Panc1 (cell line): ENCODE measurements around the gene MINAR1. TPM values are rescaled to one million over a fixed set of nuclear protein-coding genes. Genes with fewer than 3 reads are reported as not detected.

Experiments
- ATAC-seq: fragments of 200-7000 bp; cut with Tn5 transposase; 2 replicates; pipeline ENCODE4 v1.9.1; 2020; ENCODE audit warnings: mild to moderate bottlenecking, moderate library complexity
- BruUV-seq: library from RNA; stranded (reverse); fragments of 400-500 nt; replicated peaks from 2 replicates; lab custom pipeline; 2021; lab: Mats Ljungman, UMichigan
- CTCF ChIA-PET: fragments of 300-600 bp; sonication (Branson Sonifier 250); formaldehyde crosslinking; loops from one replicate; lab custom pipeline; 2022; ENCODE audit warnings: antibody characterized with exemption; lab: Charles Lee
- POLR2A ChIA-PET: fragments of 300-600 bp; sonication (Branson Sonifier 250); formaldehyde crosslinking; loops from one replicate; lab custom pipeline; 2022; ENCODE audit warnings: antibody characterized with exemption; lab: Charles Lee
- DNase-seq: peaks from one replicate; pipeline ENCODE4 v3.0.0-alpha.2; 2010; ENCODE audit warnings: low read depth, low spot score
- H3K27ac ChIP-seq: 2 replicates; pipeline ENCODE4 v1.5.1; 2011; ENCODE audit warnings: mild to moderate bottlenecking, low read length, inconsistent platforms
- H3K27me3 ChIP-seq: fragments of 200-500 bp; sonication (Bioruptor generic); 2 replicates; pipeline ENCODE4 v1.6.0; 2014; ENCODE audit warnings: low read length, inconsistent platforms; ENCODE audit not compliant: control insufficient read depth, insufficient read depth
- H3K36me3 ChIP-seq: fragments of 200-500 bp; sonication (Bioruptor generic); 2 replicates; pipeline ENCODE4 v1.5.1; 2014; ENCODE audit warnings: inconsistent platforms, mild to moderate bottlenecking, low read length, moderate library complexity; ENCODE audit not compliant: control insufficient read depth, insufficient read depth
- H3K4me1 ChIP-seq: 2 replicates; pipeline ENCODE4 v1.5.1; 2011; ENCODE audit warnings: inconsistent platforms, mild to moderate bottlenecking, low read length, moderate library complexity; ENCODE audit not compliant: control insufficient read depth, insufficient read depth
- H3K4me3 ChIP-seq, 2 experiments: 2 replicates each; pipeline ENCODE4 v1.5.1; 2011 to 2012; ENCODE audit warnings: low read depth in 2 of 2, low read length in 2 of 2, mild to moderate bottlenecking in 2 of 2, inconsistent platforms in 1 of 2, moderate library complexity in 1 of 2
- H3K9me3 ChIP-seq: fragments of 200-500 bp; sonication (Bioruptor generic); 2 replicates; pipeline ENCODE4 v1.5.1; 2014; ENCODE audit warnings: low read depth, mild to moderate bottlenecking, inconsistent platforms, low read length, moderate library complexity; ENCODE audit not compliant: control insufficient read depth, insufficient read depth
- POLR2AphosphoS5 ChIP-seq: IDR thresholded peaks from 2 replicates; pipeline ENCODE4 v1.6.1; 2012; ENCODE audit warnings: mild to moderate bottlenecking, low read depth, low read length, moderate library complexity
- SIN3A ChIP-seq: IDR thresholded peaks from 2 replicates; pipeline ENCODE4 v1.6.1; 2012; ENCODE audit warnings: low read depth, mild to moderate bottlenecking, low read length, moderate library complexity, borderline replicate concordance; ENCODE audit not compliant: insufficient read depth
- TCF7L2 ChIP-seq: IDR thresholded peaks from 2 replicates; pipeline ENCODE4 v1.6.1; 2011; ENCODE audit warnings: mild to moderate bottlenecking, low read depth, low read length, inconsistent platforms
- in situ Hi-C: cut with HindIII; loops from 2 replicates; pipeline ENCODE4 v1.10.0; 2016; ENCODE audit warnings: low sequenced_read_pairs, low pct_unique_long_range_greater_than_20kb
- intact Hi-C: fragments of 100-400 bp; cut with micrococcal nuclease; formaldehyde crosslinking; loops from one replicate; pipeline ENCODE4 v1.10.0; 2022; ENCODE audit not compliant: unreplicated experiment
- total RNA-seq: library from RNA; stranded (reverse); gene quantifications from one replicate; pipeline ENCODE4 v1.2.1, GENCODE V29; 2021; ENCODE audit not compliant: unreplicated experiment
- TF ChIP-seq, protein P1 (sequence below), 2 experiments: IDR thresholded peaks; 2 replicates each; pipeline ENCODE4 v1.6.1; 2011 to 2012; ENCODE audit warnings: low read depth in 2 of 2, control low read depth in 1 of 2, low read length in 1 of 2, mild to moderate bottlenecking in 1 of 2, moderate library complexity in 1 of 2; ENCODE audit not compliant: insufficient read depth in 1 of 2
- TF ChIP-seq, protein P2 (sequence below): fragments of 450-650 bp; IDR thresholded peaks from 2 replicates; pipeline ENCODE4 v1.5.1; 2017; ENCODE audit warnings: mild to moderate bottlenecking

The MINAR1 gene
- total RNA-seq, 1 experiment from 2014 or later = 0.62 TPM

DNA sequence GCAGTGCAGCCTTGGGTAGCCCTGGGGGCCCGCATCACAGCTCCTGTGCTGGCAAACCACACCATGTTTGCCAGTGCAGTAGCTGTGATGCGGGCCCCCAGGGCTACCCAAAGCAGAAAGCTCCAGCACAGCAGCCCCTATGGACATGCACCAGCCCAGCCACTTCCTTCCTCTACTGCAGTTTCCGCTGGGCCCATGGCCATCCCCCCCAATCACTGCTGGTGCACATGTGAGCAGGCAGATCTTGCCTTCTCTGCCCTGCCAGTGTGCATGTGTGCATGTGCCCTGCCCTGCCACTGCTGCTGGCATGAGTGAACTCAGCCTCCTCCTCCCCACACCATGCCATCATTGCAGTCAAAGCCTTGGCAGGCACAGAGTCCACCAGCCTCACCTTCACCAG lies 20.1 kb upstream of the MINAR1 start:
- ATAC-seq (no peak), DNase-seq (no peak)
- intact Hi-C loops = no loop called here
- POLR2A ChIA-PET = no interaction called here
- no peak overlapping the region for H3K4me3 ChIP-seq
- TF ChIP-seq, protein P1, sequence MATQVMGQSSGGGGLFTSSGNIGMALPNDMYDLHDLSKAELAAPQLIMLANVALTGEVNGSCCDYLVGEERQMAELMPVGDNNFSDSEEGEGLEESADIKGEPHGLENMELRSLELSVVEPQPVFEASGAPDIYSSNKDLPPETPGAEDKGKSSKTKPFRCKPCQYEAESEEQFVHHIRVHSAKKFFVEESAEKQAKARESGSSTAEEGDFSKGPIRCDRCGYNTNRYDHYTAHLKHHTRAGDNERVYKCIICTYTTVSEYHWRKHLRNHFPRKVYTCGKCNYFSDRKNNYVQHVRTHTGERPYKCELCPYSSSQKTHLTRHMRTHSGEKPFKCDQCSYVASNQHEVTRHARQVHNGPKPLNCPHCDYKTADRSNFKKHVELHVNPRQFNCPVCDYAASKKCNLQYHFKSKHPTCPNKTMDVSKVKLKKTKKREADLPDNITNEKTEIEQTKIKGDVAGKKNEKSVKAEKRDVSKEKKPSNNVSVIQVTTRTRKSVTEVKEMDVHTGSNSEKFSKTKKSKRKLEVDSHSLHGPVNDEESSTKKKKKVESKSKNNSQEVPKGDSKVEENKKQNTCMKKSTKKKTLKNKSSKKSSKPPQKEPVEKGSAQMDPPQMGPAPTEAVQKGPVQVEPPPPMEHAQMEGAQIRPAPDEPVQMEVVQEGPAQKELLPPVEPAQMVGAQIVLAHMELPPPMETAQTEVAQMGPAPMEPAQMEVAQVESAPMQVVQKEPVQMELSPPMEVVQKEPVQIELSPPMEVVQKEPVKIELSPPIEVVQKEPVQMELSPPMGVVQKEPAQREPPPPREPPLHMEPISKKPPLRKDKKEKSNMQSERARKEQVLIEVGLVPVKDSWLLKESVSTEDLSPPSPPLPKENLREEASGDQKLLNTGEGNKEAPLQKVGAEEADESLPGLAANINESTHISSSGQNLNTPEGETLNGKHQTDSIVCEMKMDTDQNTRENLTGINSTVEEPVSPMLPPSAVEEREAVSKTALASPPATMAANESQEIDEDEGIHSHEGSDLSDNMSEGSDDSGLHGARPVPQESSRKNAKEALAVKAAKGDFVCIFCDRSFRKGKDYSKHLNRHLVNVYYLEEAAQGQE (IDR thresholded peaks at IDR 0.05; ENCODE audit: insufficient read depth in 1 of 2, low read depth in 2 of 2, low read length in 1 of 2) = no peak
- no peak for TF ChIP-seq SIN3A
- TF ChIP-seq, protein P2, sequence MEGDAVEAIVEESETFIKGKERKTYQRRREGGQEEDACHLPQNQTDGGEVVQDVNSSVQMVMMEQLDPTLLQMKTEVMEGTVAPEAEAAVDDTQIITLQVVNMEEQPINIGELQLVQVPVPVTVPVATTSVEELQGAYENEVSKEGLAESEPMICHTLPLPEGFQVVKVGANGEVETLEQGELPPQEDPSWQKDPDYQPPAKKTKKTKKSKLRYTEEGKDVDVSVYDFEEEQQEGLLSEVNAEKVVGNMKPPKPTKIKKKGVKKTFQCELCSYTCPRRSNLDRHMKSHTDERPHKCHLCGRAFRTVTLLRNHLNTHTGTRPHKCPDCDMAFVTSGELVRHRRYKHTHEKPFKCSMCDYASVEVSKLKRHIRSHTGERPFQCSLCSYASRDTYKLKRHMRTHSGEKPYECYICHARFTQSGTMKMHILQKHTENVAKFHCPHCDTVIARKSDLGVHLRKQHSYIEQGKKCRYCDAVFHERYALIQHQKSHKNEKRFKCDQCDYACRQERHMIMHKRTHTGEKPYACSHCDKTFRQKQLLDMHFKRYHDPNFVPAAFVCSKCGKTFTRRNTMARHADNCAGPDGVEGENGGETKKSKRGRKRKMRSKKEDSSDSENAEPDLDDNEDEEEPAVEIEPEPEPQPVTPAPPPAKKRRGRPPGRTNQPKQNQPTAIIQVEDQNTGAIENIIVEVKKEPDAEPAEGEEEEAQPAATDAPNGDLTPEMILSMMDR = no peak
- no peak for TF ChIP-seq TCF7L2
- no peak for TF ChIP-seq POLR2AphosphoS5
- in situ Hi-C loops = no loop called here
- no peaks in the 10 kb centered on the region for H3K9me3 ChIP-seq
- H3K4me1 ChIP-seq = no peaks in the 10 kb centered on the region
- no peak overlapping the region for H3K27ac ChIP-seq
- no TSS peak for BruUV-seq
- H3K36me3 ChIP-seq = no peaks in the 10 kb centered on the region
- H3K27me3 ChIP-seq = no peaks in the 10 kb centered on the region
- CTCF ChIA-PET = no interaction called here

DNA sequence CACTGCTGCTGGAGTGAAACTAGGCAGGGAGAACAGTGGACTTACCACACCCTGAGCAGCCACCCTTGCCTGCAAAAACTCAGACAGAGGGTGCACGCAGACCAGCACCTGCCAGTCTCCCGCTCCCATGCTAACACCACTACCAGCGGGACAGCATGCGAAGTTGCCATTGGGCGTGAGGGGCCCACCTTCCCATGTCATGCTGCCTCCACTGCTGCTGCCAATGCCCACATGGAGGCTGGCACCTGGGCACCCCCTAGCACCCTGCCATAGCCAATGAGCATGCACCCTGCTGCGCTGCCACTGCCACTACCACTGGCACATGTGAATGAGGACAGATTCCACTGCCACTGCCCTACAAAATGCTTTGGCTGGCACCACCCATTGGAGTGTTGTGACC lies 19.7 kb upstream of the MINAR1 start:
- no peak overlapping the region for H3K27ac ChIP-seq
- TF ChIP-seq POLR2AphosphoS5 (no peak), SIN3A (no peak), TCF7L2 (no peak)
- TF ChIP-seq, protein P2 = no peak
- TF ChIP-seq, protein P1 (IDR thresholded peaks at IDR 0.05; ENCODE audit: insufficient read depth in 1 of 2, low read depth in 2 of 2, low read length in 1 of 2) = no peak
- intact Hi-C loops = no loop called here
- no peak for ATAC-seq
- no peaks in the 10 kb centered on the region for H3K4me1 ChIP-seq
- no TSS peak for BruUV-seq
- H3K9me3 ChIP-seq = no peaks in the 10 kb centered on the region
- no peaks in the 10 kb centered on the region for H3K36me3 ChIP-seq
- DNase-seq = no peak
- in situ Hi-C loops = no loop called here
- POLR2A ChIA-PET = no interaction called here
- CTCF ChIA-PET = no interaction called here
- H3K4me3 ChIP-seq = no peak overlapping the region
- H3K27me3 ChIP-seq = no peaks in the 10 kb centered on the region
